K562 (cell line): Measurements from ENCODE around the gene AP1M1. TPM values are rescaled to one million over a fixed set of nuclear protein-coding genes. Genes with fewer than 3 reads are reported as not detected.

Experiments
- ATAC-seq: fragments of 200-7000 bp; cut with Tn5 transposase; 3 replicates; pipeline ENCODE4 v1.9.1; 2020; ENCODE audit warnings: moderate library complexity
- BruUV-seq: library from RNA; stranded (reverse); fragments of 400-500 nt; replicated peaks from 2 replicates; lab custom pipeline; 2021; lab: Mats Ljungman, UMichigan
- CTCF ChIA-PET: fragments of 300-600 bp; formaldehyde crosslinking; extraction: SDS; loops from one replicate; lab custom pipeline; 2021; ENCODE audit warnings: low intra/inter-chr PET ratio; lab: Yijun Ruan, JAX
- POLR2A ChIA-PET: fragments of 300-600, 350-650 bp; sonication (Branson Sonifier 250); formaldehyde crosslinking; extraction: SDS; loops from one replicate; lab custom pipeline; 2021; ENCODE audit warnings: antibody characterized with exemption, inconsistent platforms; lab: Yijun Ruan, JAX
- DNase-seq, 4 experiments: peaks; one replicate each; pipeline versions ENCODE4 v3.0.0 to v3.0.0-alpha.2; 2011 to 2018; ENCODE audit warnings: low spot score in 3 of 4, mixed read lengths in 3 of 4; ENCODE audit errors: extremely low read depth in 1 of 4
- FAIRE-seq: peaks from 2 replicates; lab custom pipeline; 2011; peaks lifted over from hg19 to GRCh38; lab: Jason Lieb, UNC
- H2AFZ ChIP-seq: 2 replicates; pipeline ENCODE4 v1.6.0; 2011; ENCODE audit warnings: low read depth, low read length, control low read depth, inconsistent platforms
- H3K27ac ChIP-seq: fragments of 200-600 bp; 3 replicates; pipeline ENCODE4 v1.8.0; 2011; ENCODE audit warnings: low read depth, mild to moderate bottlenecking, control low read depth, inconsistent platforms, low read length, moderate library complexity, mixed read lengths; ENCODE audit errors: extremely low read depth
- H3K27me3 ChIP-seq, 2 experiments: fragments of 300-600 bp in 1 of 2; 2 replicates in 1 of 2; 3 replicates in 1 of 2; pipeline versions ENCODE4 v1.6.0 to v1.8.0; 2011; ENCODE audit warnings: inconsistent platforms in 2 of 2, low read length in 2 of 2, mild to moderate bottlenecking in 1 of 2, mixed read lengths in 1 of 2, moderate library complexity in 1 of 2; ENCODE audit not compliant: control insufficient read depth in 2 of 2, insufficient read depth in 2 of 2
- H3K36me3 ChIP-seq: fragments of 300-600 bp; 3 replicates; pipeline ENCODE4 v1.8.0; 2011; ENCODE audit warnings: mild to moderate bottlenecking, low read length, inconsistent platforms; ENCODE audit not compliant: control insufficient read depth, insufficient read depth
- H3K4me1 ChIP-seq, 2 experiments: fragments of 200-600 bp in 1 of 2; replicated peaks in 1 of 2; 2 replicates in 1 of 2; 3 replicates in 1 of 2; pipeline versions ENCODE4 v1.5.1 to v1.8.0; 2011; ENCODE audit warnings: inconsistent platforms in 2 of 2, low read length in 2 of 2, mild to moderate bottlenecking in 1 of 2, mixed read lengths in 1 of 2, moderate library complexity in 1 of 2; ENCODE audit not compliant: control insufficient read depth in 2 of 2, insufficient read depth in 2 of 2
- H3K4me2 ChIP-seq: 2 replicates; pipeline ENCODE4 v1.6.1; 2011; ENCODE audit warnings: low read length, control low read depth, inconsistent platforms, mixed read lengths; ENCODE audit not compliant: insufficient read depth
- H3K4me3 ChIP-seq: fragments of 200-600 bp; sonication (generic), shearing (Covaris generic); 2 replicates; pipeline ENCODE4 v1.5.1; 2016; ENCODE audit warnings: control low read depth, inconsistent platforms
- H3K79me2 ChIP-seq: fragments of 200-600 bp; 3 replicates; pipeline ENCODE4 v1.8.0; 2011; ENCODE audit warnings: low read length, inconsistent platforms; ENCODE audit not compliant: control insufficient read depth, insufficient read depth
- H3K9ac ChIP-seq, 2 experiments: 2 replicates each; pipeline versions ENCODE4 v1.6.0 to v1.6.1; 2011; ENCODE audit warnings: low read depth in 2 of 2, low read length in 2 of 2, control low read depth in 1 of 2, inconsistent platforms in 1 of 2, mild to moderate bottlenecking in 1 of 2, mixed read lengths in 1 of 2; ENCODE audit not compliant: insufficient read depth in 1 of 2
- H3K9me1 ChIP-seq: one replicate; pipeline ENCODE4 v1.6.0; 2011; ENCODE audit warnings: inconsistent platforms, mild to moderate bottlenecking, low read length, moderate library complexity; ENCODE audit not compliant: control insufficient read depth, insufficient read depth
- H3K9me3 ChIP-seq: replicated peaks from 2 replicates; pipeline ENCODE4 v1.5.1; 2011; ENCODE audit warnings: low read depth, low read length, inconsistent platforms; ENCODE audit not compliant: control insufficient read depth, insufficient read depth
- H4K20me1 ChIP-seq: replicated peaks from 2 replicates; pipeline ENCODE4 v1.6.1; 2011; ENCODE audit warnings: low read length, inconsistent platforms, mixed read lengths; ENCODE audit not compliant: control insufficient read depth, insufficient read depth
- ADNP ChIP-seq: fragments of 200-800 bp; sonication (Bioruptor generic); IDR thresholded peaks from 2 replicates; pipeline ENCODE4 v1.6.1; 2016; ENCODE audit warnings: missing genetic modification characterization, missing compliant biosample characterization
- BCOR ChIP-seq: fragments of 450-650 bp; IDR thresholded peaks from 2 replicates; pipeline ENCODE4 v1.6.1; 2016
- KDM1A ChIP-seq, 2 experiments: fragments of 450-650 bp; IDR thresholded peaks; 2 replicates each; pipeline ENCODE4 v1.6.1; 2016; ENCODE audit warnings: mild to moderate bottlenecking in 2 of 2
- MEF2A ChIP-seq: IDR thresholded peaks from 2 replicates; pipeline ENCODE4 v1.6.1; 2011; ENCODE audit warnings: low read depth, mild to moderate bottlenecking, low read length, moderate library complexity; ENCODE audit not compliant: control insufficient read depth
- NFIC ChIP-seq: fragments of 450-650 bp; IDR thresholded peaks from 2 replicates; pipeline ENCODE4 v1.6.1; 2017; ENCODE audit warnings: mild to moderate bottlenecking, inconsistent platforms
- PHTF2 ChIP-seq: fragments of 250-450 bp; sonication (Bioruptor Pico); IDR thresholded peaks from 2 replicates; pipeline ENCODE4 v1.5.0; 2021; ENCODE audit warnings: mild to moderate bottlenecking
- RBM25 ChIP-seq: fragments of 200-400 bp; formaldehyde crosslinking; IDR thresholded peaks from 2 replicates; pipeline ENCODE4 v1.6.1; 2018; ENCODE audit warnings: low read length, low read depth, moderate library complexity; ENCODE audit not compliant: severe bottlenecking
- RNF219 ChIP-seq: fragments of 250-450 bp; sonication (Bioruptor Pico); IDR thresholded peaks from 2 replicates; pipeline ENCODE4 v1.5.0; 2022; ENCODE audit warnings: mild to moderate bottlenecking
- ZFP36 ChIP-seq: fragments of 150-350 bp; IDR thresholded peaks from 2 replicates; pipeline ENCODE4 v1.6.1; 2018; ENCODE audit warnings: low read length, low read depth; ENCODE audit not compliant: partially characterized antibody
- WGBS: fragments of 100-300 bp; shearing (Covaris generic); methylation state at CpG from one replicate; pipeline ENCODE4 v1.1.6; 2016; ENCODE audit warnings: low coverage, mixed read lengths; ENCODE audit not compliant: insufficient coverage; ENCODE audit errors: missing lambda C conversion rate; 5-methylcytosine and 5-hydroxymethylcytosine counted together
- in situ Hi-C: fragments of 300-500 bp; cut with MboI; formaldehyde crosslinking; loops from 4 replicates; pipeline ENCODE4 v1.15.0; 2018; ENCODE audit warnings: inconsistent platforms, mixed read lengths
- intact Hi-C: fragments of 100-400 bp; cut with micrococcal nuclease; formaldehyde crosslinking; loops from 2 replicates; pipeline ENCODE4 v1.14.2; 2022
- polyA plus RNA-seq, 8 experiments: library from polyadenylated mRNA; depleted of rRNA in 4 of 8; stranded (reverse) in 5 of 8; unstranded in 3 of 8; fragments of >200 nt; fragmentation: Nextera tagmentation in 2 of 8; fragmentation: Illumina TruSeq in 1 of 8; extraction: Ambion mirVana in 2 of 8; extraction: Trizol in 1 of 8; gene quantifications; 2 replicates each; pipeline versions ENCODE4 v1.2.1 to v1.2.3, GENCODE V29; 2011 to 2014; ENCODE audit warnings: inconsistent platforms in 1 of 8, missing spikeins in 1 of 8
- total RNA-seq, 7 experiments: library from RNA; depleted of rRNA in 6 of 7; stranded (reverse); fragments of >200 nt in 6 of 7; fragmentation: Illumina TruSeq in 2 of 7; extraction: Trizol in 2 of 7; gene quantifications; 2 replicates each; pipeline versions ENCODE4 v1.2.1 to v1.2.3, GENCODE V29; 2011 to 2021; ENCODE audit warnings: low replicate concordance in 1 of 7

Gene AP1M1
- total and polyA plus RNA-seq, 9 of the 15 experiments (the other 6 are each of a cell fraction or from before 2014, with no cell fraction given) = 0.87 to 56.2 (median 29.1) TPM

- Histone ChIP-seq H2AFZ (no peak overlapping the region), H3K4me1 (peaks cover 0 to 10% of the 10 kb centered on the region in 2 experiments; a peak in 3 of 5 replicates), H4K20me1 (peaks cover 5% of the 10 kb centered on the region; the same call in 1 of the 2 replicates), H3K79me2 (no peaks in the 10 kb centered on the region), H3K4me3 (no peak overlapping the region), H3K27ac (no peak overlapping the region), H3K9me3 (no peaks in the 10 kb centered on the region), H3K9ac (peak overlapping the region in 1 of 2 experiments; percentile 50; a peak in 1 of 4 replicates), H3K27me3 (no peaks in the 10 kb centered on the region), H3K4me2 (no peak overlapping the region), H3K36me3 (no peaks in the 10 kb centered on the region), H3K9me1 (no peaks in the 10 kb centered on the region)
- TF ChIP-seq KDM1A (IDR thresholded peaks at IDR 0.05) (peak; percentile 10 to 42; a peak in 1 of 4 replicates), NFIC (no peak), BCOR (peak; percentile 76), RNF219 (CRISPR knock-in tag) (no peak), ADNP (tag) (peak; percentile 66; the same call in 1 of the 2 replicates), MEF2A (no peak), RBM25 (peak; percentile 64), ZFP36 (peak; percentile 80), PHTF2 (CRISPR knock-in tag) (no peak)
- BruUV-seq = no TSS peak
- FAIRE-seq (no peak), ATAC-seq (no peak), DNase-seq (no peak)
- WGBS = 31% methylated on average over 7 of the region's 7 CpGs
- intact Hi-C loops (loop anchor here (1.0 to 5.0 kb wide), 2 partner anchors 79 to 135 kb away; no protein-coding TSS in a partner anchor), in situ Hi-C loops (loop anchor here (5.0 kb wide), 1 partner anchor 134 kb away; no protein-coding TSS in a partner anchor)
- ChIA-PET POLR2A (interaction anchor here (0.6 kb wide), 2 partner anchors 124 to 392 kb away, joined by 3 read pairs; no protein-coding TSS in a partner anchor), CTCF (interaction anchor here (0.7 to 4.3 kb wide), 4 partner anchors 135 to 217 kb away, joined by 3 to 60 read pairs (median 6); no protein-coding TSS in a partner anchor)
These were observed 50.8 kb downstream of the AP1M1 start for GRCh38 chr19:16248380-16249023.
